Tibial artery (tissue), 4 donors: ENCODE data around the gene CYB561A3.

Experiments
- DNase-seq, 2 donors: peaks; one replicate each; pipeline ENCODE4 v3.0.0-alpha.2; 2019
- H3K27ac ChIP-seq, 2 donors: fragments of 200-600 bp; sonication (generic) in 1 of 2; 1 replicate in 1 of 2; 2 replicates in 1 of 2; pipeline ENCODE4 v1.5.1; 2018 to 2019; ENCODE audit warnings: mild to moderate bottlenecking in 1 of 2
- H3K27me3 ChIP-seq, 2 donors: fragments of 200-600 bp; sonication (generic) in 1 of 2; one replicate each; pipeline versions ENCODE4 v1.5.1 to v1.6.0; 2016 to 2019
- H3K36me3 ChIP-seq, 3 donors: fragments of 200-600 bp; sonication (generic) in 2 of 3; one replicate each; pipeline ENCODE4 v1.5.1; 2016 to 2019; ENCODE audit warnings: mild to moderate bottlenecking in 2 of 3
- H3K4me1 ChIP-seq, 4 donors: fragments of 200-600 bp; sonication (generic) in 2 of 4; 1 replicate in 3 of 4; 2 replicates in 1 of 4; pipeline ENCODE4 v1.5.1; 2016 to 2019
- H3K4me3 ChIP-seq, 2 donors: fragments of 200-600 bp; sonication (generic) in 1 of 2; 1 replicate in 1 of 2; 2 replicates in 1 of 2; pipeline ENCODE4 v1.5.1; 2018 to 2019; ENCODE audit warnings: mild to moderate bottlenecking in 2 of 2
- H3K9me3 ChIP-seq, 3 donors: fragments of 200-600 bp; sonication (generic) in 1 of 3; one replicate each; pipeline ENCODE4 v1.5.1; 2016 to 2019
- intact Hi-C: fragments of 100-400 bp; cut with DNase I; formaldehyde crosslinking; loops from one replicate; pipeline ENCODE4 v1.15.0; 2023; ENCODE audit warnings: low total_unique reads
- TF ChIP-seq, protein P1 (sequence below), 2 experiments: fragments of 200-600 bp in 1 of 2; fragments of 450-650 bp in 1 of 2; IDR thresholded peaks; one replicate each; pipeline ENCODE4 v1.5.1; 2017 to 2019; ENCODE audit warnings: antibody characterized with exemption in 2 of 2, mild to moderate bottlenecking in 1 of 2, moderate library complexity in 1 of 2

The CYB561A3 gene

DNA sequence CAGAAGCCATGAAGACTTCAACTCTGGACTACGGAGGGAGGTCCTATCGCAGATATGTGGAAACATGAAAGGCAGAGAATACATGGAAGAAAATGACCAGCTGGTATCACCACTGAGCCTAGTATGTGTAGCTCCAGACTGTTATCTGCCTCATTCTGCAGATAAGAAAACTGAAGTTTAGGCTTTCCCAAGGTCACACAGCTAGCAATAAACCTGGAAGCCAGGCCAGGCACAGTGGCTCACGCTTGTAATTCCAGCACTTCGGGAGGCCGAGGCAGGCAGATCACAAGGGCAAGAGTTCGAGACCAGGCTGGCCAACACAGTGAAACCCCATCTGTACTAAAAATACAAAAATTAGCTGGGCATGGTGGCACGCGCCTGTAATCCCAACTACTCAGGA is 50.9 kb downstream of the CYB561A3 start:
- Histone ChIP-seq H3K4me1 (no peaks in the 10 kb centered on the region), H3K27ac (no peak overlapping the region), H3K4me3 (no peak overlapping the region), H3K36me3 (peaks cover 99 to 100% (median 100%) of the 10 kb centered on the region in 3 donors), H3K27me3 (no peaks in the 10 kb centered on the region), H3K9me3 (no peaks in the 10 kb centered on the region)
- no peak for DNase-seq
- TF ChIP-seq, protein P1, sequence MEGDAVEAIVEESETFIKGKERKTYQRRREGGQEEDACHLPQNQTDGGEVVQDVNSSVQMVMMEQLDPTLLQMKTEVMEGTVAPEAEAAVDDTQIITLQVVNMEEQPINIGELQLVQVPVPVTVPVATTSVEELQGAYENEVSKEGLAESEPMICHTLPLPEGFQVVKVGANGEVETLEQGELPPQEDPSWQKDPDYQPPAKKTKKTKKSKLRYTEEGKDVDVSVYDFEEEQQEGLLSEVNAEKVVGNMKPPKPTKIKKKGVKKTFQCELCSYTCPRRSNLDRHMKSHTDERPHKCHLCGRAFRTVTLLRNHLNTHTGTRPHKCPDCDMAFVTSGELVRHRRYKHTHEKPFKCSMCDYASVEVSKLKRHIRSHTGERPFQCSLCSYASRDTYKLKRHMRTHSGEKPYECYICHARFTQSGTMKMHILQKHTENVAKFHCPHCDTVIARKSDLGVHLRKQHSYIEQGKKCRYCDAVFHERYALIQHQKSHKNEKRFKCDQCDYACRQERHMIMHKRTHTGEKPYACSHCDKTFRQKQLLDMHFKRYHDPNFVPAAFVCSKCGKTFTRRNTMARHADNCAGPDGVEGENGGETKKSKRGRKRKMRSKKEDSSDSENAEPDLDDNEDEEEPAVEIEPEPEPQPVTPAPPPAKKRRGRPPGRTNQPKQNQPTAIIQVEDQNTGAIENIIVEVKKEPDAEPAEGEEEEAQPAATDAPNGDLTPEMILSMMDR (IDR thresholded peaks at IDR 0.05): no peak
- intact Hi-C loops: no loop called here

DNA sequence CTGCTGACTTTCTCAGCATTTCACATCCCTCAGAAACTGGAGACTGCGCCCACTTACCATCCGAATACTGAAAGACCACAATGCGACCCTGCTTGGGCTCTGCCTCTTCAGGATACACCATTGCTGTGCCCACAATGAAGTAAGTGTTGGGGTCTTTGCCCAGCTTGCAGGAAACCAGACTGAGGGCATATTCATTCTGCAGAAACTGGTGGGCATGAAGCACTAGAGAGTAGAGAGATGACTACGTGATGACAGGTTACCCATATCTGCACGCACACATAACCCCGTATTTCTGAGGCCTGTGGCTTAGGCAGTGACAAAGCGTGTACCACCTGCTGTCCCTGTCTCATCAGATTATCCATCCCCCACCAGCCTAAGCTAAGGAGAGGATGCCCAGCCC is 51.9 kb downstream of the CYB561A3 start:
- TF ChIP-seq, protein P1 (IDR thresholded peaks at IDR 0.05): no peak
- Histone ChIP-seq H3K27ac (no peak overlapping the region), H3K36me3 (peaks cover 99 to 100% (median 100%) of the 10 kb centered on the region in 3 donors), H3K4me1 (no peaks in the 10 kb centered on the region), H3K9me3 (no peaks in the 10 kb centered on the region), H3K4me3 (no peak overlapping the region), H3K27me3 (no peaks in the 10 kb centered on the region)
- intact Hi-C loops: no loop called here
- DNase-seq: no peak

DNA sequence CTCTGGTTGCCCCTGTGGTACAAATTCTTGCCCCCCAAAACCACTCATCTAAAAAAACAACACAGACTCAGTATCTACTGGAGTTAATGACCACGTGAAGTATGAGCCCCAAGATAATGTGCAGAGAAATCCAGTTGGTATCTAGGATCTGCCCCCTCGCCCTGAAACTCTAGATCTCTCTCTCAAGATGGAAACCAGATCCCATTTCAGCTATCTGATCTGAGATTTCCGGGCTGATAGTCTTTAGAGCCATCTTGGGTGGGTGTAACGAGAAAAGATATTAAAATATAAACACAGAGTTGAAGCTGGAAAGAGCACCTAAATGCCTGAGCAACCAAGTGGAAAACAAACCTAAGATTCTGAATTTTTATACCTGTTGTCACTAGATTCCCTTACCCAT is 52.5 kb downstream of the CYB561A3 start:
- TF ChIP-seq, protein P1 (IDR thresholded peaks at IDR 0.05): no peak
- Histone ChIP-seq H3K9me3 (no peaks in the 10 kb centered on the region), H3K4me3 (no peak overlapping the region), H3K36me3 (peaks cover 93 to 100% (median 100%) of the 10 kb centered on the region in 3 donors), H3K4me1 (no peaks in the 10 kb centered on the region), H3K27me3 (no peaks in the 10 kb centered on the region), H3K27ac (no peak overlapping the region)
- no peak for DNase-seq
- intact Hi-C loops: no loop called here

DNA sequence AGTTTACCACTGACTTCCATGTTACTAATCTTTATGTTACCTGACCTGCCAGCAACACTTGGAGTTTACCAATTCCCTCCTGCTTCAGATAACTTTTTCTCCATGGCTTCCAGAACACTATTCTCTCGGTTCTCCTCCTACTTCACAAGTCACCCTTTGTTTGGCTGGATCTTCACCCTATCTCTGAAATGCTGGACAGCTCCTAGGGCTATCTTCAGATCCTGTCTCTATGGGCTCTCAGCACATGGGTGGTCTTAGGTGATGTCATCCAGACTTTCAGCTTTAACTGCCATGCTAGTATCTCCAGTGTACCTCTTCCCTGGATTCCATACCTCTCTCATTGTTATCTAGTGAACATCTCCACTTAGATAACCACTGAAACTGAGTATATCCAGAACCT is 54.3 kb downstream of the CYB561A3 start:
- Histone ChIP-seq H3K9me3 (no peaks in the 10 kb centered on the region), H3K27ac (no peak overlapping the region), H3K4me1 (no peaks in the 10 kb centered on the region), H3K4me3 (no peak overlapping the region), H3K36me3 (peaks cover 93 to 100% (median 100%) of the 10 kb centered on the region in 3 donors), H3K27me3 (no peaks in the 10 kb centered on the region)
- no peak for DNase-seq
- intact Hi-C loops: no loop called here
- TF ChIP-seq, protein P1 (IDR thresholded peaks at IDR 0.05): no peak

DNA sequence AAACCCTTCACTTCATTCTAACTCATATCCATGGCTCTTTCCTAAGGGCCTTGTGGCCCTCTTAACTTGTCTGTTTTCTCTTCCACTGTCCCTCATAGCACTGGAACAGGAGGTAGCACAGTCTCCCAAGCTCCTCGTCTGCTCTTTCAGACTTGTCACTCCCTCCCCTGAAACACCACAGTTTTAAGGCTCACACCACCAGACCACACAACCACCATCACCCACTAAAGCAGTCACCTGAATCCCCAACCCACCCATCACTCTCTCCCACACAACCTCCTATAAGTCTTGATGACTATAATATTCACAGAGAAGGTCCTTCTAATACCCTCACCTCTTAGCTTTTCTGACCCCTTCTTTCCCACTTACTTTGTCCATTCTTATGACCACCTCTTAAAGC is 55.5 kb downstream of the CYB561A3 start:
- DNase-seq: no peak
- TF ChIP-seq, protein P1 (IDR thresholded peaks at IDR 0.05): no peak
- Histone ChIP-seq H3K4me1 (no peaks in the 10 kb centered on the region), H3K36me3 (peaks cover 93 to 100% (median 100%) of the 10 kb centered on the region in 3 donors), H3K4me3 (no peak overlapping the region), H3K27me3 (no peaks in the 10 kb centered on the region), H3K9me3 (no peaks in the 10 kb centered on the region), H3K27ac (no peak overlapping the region)
- intact Hi-C loops: no loop called here

DNA sequence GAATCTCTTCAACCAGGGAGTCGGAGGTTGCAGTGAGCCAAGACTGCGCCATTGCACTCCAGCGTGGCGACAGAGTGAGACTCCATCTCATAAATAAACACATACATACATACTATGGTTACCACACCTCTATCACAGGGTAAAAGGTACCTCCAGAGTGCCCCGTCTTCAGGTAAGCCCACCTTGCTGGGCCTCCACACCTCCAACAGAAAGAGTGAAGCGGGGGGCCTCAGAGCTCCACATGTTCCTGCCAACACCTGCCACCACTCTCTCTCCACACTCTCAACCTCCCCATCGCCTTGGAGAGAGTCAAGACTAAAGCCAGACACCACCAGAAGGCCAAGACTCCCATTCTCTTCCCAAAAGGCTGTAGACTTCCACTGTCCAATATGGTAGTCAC is 56.3 kb downstream of the CYB561A3 start:
- no peak overlapping the region for H3K4me3 ChIP-seq
- TF ChIP-seq, protein P1 (IDR thresholded peaks at IDR 0.05): no peak
- intact Hi-C loops: no loop called here
- H3K9me3 ChIP-seq: no peaks in the 10 kb centered on the region
- H3K4me1 ChIP-seq: no peaks in the 10 kb centered on the region
- peaks cover 93 to 100% (median 100%) of the 10 kb centered on the region in 3 donors for H3K36me3 ChIP-seq
- H3K27ac ChIP-seq: no peak overlapping the region
- no peaks in the 10 kb centered on the region for H3K27me3 ChIP-seq
- DNase-seq: no peak
